ENCODE results near the gene PARD6A.

- no peak for TF ChIP-seq ZNF136 (CRISPR knock-in tag; IDR thresholded peaks at IDR 0.05; ENCODE audit: low read depth)
- TF ChIP-seq, protein P1, sequence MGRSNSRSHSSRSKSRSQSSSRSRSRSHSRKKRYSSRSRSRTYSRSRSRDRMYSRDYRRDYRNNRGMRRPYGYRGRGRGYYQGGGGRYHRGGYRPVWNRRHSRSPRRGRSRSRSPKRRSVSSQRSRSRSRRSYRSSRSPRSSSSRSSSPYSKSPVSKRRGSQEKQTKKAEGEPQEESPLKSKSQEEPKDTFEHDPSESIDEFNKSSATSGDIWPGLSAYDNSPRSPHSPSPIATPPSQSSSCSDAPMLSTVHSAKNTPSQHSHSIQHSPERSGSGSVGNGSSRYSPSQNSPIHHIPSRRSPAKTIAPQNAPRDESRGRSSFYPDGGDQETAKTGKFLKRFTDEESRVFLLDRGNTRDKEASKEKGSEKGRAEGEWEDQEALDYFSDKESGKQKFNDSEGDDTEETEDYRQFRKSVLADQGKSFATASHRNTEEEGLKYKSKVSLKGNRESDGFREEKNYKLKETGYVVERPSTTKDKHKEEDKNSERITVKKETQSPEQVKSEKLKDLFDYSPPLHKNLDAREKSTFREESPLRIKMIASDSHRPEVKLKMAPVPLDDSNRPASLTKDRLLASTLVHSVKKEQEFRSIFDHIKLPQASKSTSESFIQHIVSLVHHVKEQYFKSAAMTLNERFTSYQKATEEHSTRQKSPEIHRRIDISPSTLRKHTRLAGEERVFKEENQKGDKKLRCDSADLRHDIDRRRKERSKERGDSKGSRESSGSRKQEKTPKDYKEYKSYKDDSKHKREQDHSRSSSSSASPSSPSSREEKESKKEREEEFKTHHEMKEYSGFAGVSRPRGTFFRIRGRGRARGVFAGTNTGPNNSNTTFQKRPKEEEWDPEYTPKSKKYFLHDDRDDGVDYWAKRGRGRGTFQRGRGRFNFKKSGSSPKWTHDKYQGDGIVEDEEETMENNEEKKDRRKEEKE (IDR thresholded peaks at IDR 0.05), result no peak
Measured at GRCh38 chr16:67647111-67647651, 13.6 kb upstream of the PARD6A start.

Data from HepG2 (cell line).